Endothelial cell of coronary artery (primary cell): Measurements from ENCODE around the gene LDHAL6B. TPM values are rescaled to one million over a fixed set of nuclear protein-coding genes. Genes with fewer than 3 reads are reported as not detected.

Source experiments
- total RNA-seq: library from RNA; depleted of rRNA; stranded (reverse); fragments of >200 nt; gene quantifications from 2 replicates; pipeline ENCODE4 v1.2.3, GENCODE V29; 2014

The LDHAL6B gene
- not detected in 2 replicates for total RNA-seq

DNA sequence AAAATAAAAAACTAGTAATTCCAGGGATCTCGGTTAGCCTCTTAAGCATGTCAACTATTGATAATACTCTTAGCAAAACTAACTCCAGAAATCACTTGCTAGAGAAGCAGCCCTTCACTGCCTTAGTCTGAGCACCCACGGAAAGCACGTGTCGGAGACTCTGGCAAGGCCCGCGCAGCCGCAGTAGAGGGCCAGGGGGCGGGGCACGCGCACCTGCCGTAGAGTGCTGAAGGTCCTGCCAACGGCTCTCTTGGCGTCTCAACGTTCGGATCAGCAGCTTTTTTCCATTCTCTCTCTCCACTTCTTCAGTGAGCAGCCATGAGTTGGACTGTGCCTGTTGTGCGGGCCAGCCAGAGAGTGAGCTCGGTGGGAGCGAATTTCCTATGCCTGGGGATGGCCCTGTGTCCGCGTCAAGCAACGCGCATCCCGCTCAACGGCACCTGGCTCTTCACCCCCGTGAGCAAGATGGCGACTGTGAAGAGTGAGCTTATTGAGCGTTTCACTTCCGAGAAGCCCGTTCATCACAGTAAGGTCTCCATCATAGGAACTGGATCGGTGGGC is at the start of gene LDHAL6B:
TSS of gene LDHAL6B (plus strand) at position 221 of the 561 bp plus-strand sequence. CDS start at position 319, 98 bp downstream.

Other genes starting within 250 kb of the LDHAL6B start
- 14.6 and 25.9 TPM in 2 replicates for gene RNF111, start 219.2 kb upstream of the LDHAL6B start, total RNA-seq
- 15.2 and 33.4 TPM in 2 replicates for gene CCNB2, start 101.7 kb upstream of the LDHAL6B start, total RNA-seq
- 80.7 and 108 TPM in 2 replicates for gene MYO1E, start 166.0 kb downstream of the LDHAL6B start, total RNA-seq
- under 0.01 and 0.27 TPM in 2 replicates for gene FAM81A, start 231.3 kb downstream of the LDHAL6B start, total RNA-seq